ENCODE measurements around the gene CNOT11. TPM values are rescaled to one million over a fixed set of nuclear protein-coding genes. Genes with fewer than 3 reads are reported as not detected.
"Not testable (repeated sequence)": the region's sequence is repeated elsewhere in the genome, so short reads cannot be mapped to it uniquely, and the experiment has no call there.

CNOT11 gene
- total RNA-seq, 3 donors from 2014 or later (not counting 1 experiment from before 2014, with no cell fraction given): 41.7 to 49.8 (median 46.0) TPM

- no peaks in the 10 kb centered on the region for H3K4me1 ChIP-seq (ENCODE audit: control insufficient read depth, insufficient read depth, low read length)
- no peak for TF ChIP-seq CTCF (IDR thresholded peaks at IDR 0.05)
Observed at GRCh38 chr2:101232770-101233169, 19.9 kb upstream of the CNOT11 start.

GRCh38 chr2:101234169-101234938, 18.3 kb upstream of the CNOT11 start:
- no peaks in the 10 kb centered on the region for H3K9me3 Mint-ChIP-seq
- TF ChIP-seq CTCF (IDR thresholded peaks at IDR 0.05): no peak
- no peaks in the 10 kb centered on the region for H3K36me3 Mint-ChIP-seq
- no peak overlapping the region for H3K27ac ChIP-seq (ENCODE audit: low read length)
- H3K36me3 ChIP-seq (ENCODE audit: control insufficient read depth, insufficient read depth, low read length): no peaks in the 10 kb centered on the region
- H3K4me1 ChIP-seq (ENCODE audit: control insufficient read depth, insufficient read depth, low read length): no peaks in the 10 kb centered on the region
- peaks cover 0 to 4% of the 10 kb centered on the region in 2 donors for H3K4me1 Mint-ChIP-seq
- intact Hi-C loops (cut with micrococcal nuclease): no loop called here
- H3K27me3 Mint-ChIP-seq (ENCODE audit: low read depth in 2 of 2): no peaks in the 10 kb centered on the region
- WGBS (ENCODE audit: insufficient coverage): 84% methylated on average over 11 of the region's 12 CpGs
- no peak overlapping the region for H3K27ac Mint-ChIP-seq
- ATAC-seq (no peak), DNase-seq (no peak)
- no peak overlapping the region for H3K4me3 Mint-ChIP-seq
- H3K9me3 ChIP-seq (ENCODE audit: control insufficient read depth, insufficient read depth, low read length): no peaks in the 10 kb centered on the region
- no peak overlapping the region for H3K4me3 ChIP-seq (ENCODE audit: low read length)
- no peaks in the 10 kb centered on the region for H3K27me3 ChIP-seq (ENCODE audit: control insufficient read depth, insufficient read depth, low read length)

More at GRCh38 chr2:101232770-101233169, 19.9 kb upstream of the CNOT11 start:
- DNase-seq (no peak), ATAC-seq (no peak)
- peaks cover 0 to 4% of the 10 kb centered on the region in 2 donors for H3K4me1 Mint-ChIP-seq
- no peaks in the 10 kb centered on the region for H3K9me3 Mint-ChIP-seq
- Histone ChIP-seq H3K27me3 (ENCODE audit: control insufficient read depth, insufficient read depth, low read length) (no peaks in the 10 kb centered on the region), H3K9me3 (ENCODE audit: control insufficient read depth, insufficient read depth, low read length) (no peaks in the 10 kb centered on the region), H3K36me3 (ENCODE audit: control insufficient read depth, insufficient read depth, low read length) (no peaks in the 10 kb centered on the region), H3K4me3 (ENCODE audit: low read length) (no peak overlapping the region), H3K27ac (ENCODE audit: low read length) (no peak overlapping the region)
- no peaks in the 10 kb centered on the region for H3K36me3 Mint-ChIP-seq
- WGBS (ENCODE audit: insufficient coverage): 97% methylated on average over 6 of the region's 6 CpGs
- no peak overlapping the region for H3K27ac Mint-ChIP-seq
- no peak overlapping the region for H3K4me3 Mint-ChIP-seq
- intact Hi-C loops (cut with micrococcal nuclease): no loop called here
- no peaks in the 10 kb centered on the region for H3K27me3 Mint-ChIP-seq (ENCODE audit: low read depth in 2 of 2)

GRCh38 chr2:101235956-101236355, 16.7 kb upstream of the CNOT11 start:
- WGBS (ENCODE audit: insufficient coverage): 100% methylated on average over 1 of the region's 1 CpG
- ATAC-seq; H3K27me3 ChIP-seq (ENCODE audit: control insufficient read depth, insufficient read depth, low read length); H3K36me3 Mint-ChIP-seq; H3K27ac ChIP-seq (ENCODE audit: low read length); intact Hi-C loops (cut with micrococcal nuclease); H3K4me1 Mint-ChIP-seq; H3K27ac Mint-ChIP-seq; H3K36me3 ChIP-seq (ENCODE audit: control insufficient read depth, insufficient read depth, low read length); H3K4me3 Mint-ChIP-seq; DNase-seq; H3K4me3 ChIP-seq (ENCODE audit: low read length); H3K9me3 ChIP-seq (ENCODE audit: control insufficient read depth, insufficient read depth, low read length); H3K27me3 Mint-ChIP-seq (ENCODE audit: low read depth in 2 of 2); H3K4me1 ChIP-seq (ENCODE audit: control insufficient read depth, insufficient read depth, low read length); H3K9me3 Mint-ChIP-seq: not testable (repeated sequence)

- H3K36me3 ChIP-seq (ENCODE audit: control insufficient read depth, insufficient read depth, low read length); H3K27me3 ChIP-seq (ENCODE audit: control insufficient read depth, insufficient read depth, low read length); H3K4me3 Mint-ChIP-seq; H3K27ac ChIP-seq (ENCODE audit: low read length); H3K4me1 ChIP-seq (ENCODE audit: control insufficient read depth, insufficient read depth, low read length); H3K9me3 ChIP-seq (ENCODE audit: control insufficient read depth, insufficient read depth, low read length); DNase-seq; H3K27me3 Mint-ChIP-seq (ENCODE audit: low read depth in 2 of 2); H3K4me1 Mint-ChIP-seq; H3K27ac Mint-ChIP-seq; intact Hi-C loops (cut with micrococcal nuclease); ATAC-seq; H3K9me3 Mint-ChIP-seq; H3K36me3 Mint-ChIP-seq; H3K4me3 ChIP-seq (ENCODE audit: low read length): not testable (repeated sequence)
- 89% methylated on average over 3 of the region's 5 CpGs for WGBS (ENCODE audit: insufficient coverage)
Observed at GRCh38 chr2:101237944-101238343, 14.7 kb upstream of the CNOT11 start.
